ENCODE results near the gene PPP6R2.

The PPP6R2 gene

DNA sequence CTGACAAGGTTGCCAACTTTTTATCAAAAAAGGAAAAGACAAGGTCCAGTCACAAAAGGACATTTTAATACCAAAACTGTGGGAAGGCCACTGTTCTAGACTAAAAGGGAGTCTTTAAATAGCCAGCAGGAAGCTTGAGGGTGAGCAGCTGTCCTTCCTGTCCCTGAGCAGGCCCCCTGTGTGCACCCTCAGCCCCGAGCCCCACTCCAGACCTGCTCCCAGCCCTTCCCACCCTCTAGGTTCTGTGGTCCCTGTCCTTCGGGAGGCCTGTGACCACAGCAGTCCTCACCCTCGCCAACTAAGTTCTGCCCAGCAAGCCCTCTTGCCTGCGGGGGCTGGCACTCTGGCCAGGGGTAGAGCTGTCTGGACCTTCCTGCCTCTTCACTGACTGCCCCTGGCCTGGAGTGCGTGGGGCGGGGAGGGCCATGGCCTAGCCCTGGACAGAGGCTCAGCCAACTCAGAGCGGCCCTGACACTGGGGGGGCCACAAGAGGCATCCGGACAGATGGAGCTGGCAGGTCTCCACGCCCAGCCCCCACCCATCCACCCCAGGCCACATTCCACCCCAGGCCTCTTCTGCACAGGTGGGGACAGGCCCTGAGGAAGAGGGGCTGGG is 34.0 kb upstream of the PPP6R2 start:
- no peaks in the 10 kb centered on the region for H3K27me3 ChIP-seq (ENCODE audit: insufficient read depth, low read depth)
- H4K20me1 ChIP-seq (ENCODE audit: insufficient read depth): no peaks in the 10 kb centered on the region
- no peaks in the 10 kb centered on the region for H3K79me2 ChIP-seq (ENCODE audit: insufficient read depth, low read depth)
- TF ChIP-seq, protein P1, sequence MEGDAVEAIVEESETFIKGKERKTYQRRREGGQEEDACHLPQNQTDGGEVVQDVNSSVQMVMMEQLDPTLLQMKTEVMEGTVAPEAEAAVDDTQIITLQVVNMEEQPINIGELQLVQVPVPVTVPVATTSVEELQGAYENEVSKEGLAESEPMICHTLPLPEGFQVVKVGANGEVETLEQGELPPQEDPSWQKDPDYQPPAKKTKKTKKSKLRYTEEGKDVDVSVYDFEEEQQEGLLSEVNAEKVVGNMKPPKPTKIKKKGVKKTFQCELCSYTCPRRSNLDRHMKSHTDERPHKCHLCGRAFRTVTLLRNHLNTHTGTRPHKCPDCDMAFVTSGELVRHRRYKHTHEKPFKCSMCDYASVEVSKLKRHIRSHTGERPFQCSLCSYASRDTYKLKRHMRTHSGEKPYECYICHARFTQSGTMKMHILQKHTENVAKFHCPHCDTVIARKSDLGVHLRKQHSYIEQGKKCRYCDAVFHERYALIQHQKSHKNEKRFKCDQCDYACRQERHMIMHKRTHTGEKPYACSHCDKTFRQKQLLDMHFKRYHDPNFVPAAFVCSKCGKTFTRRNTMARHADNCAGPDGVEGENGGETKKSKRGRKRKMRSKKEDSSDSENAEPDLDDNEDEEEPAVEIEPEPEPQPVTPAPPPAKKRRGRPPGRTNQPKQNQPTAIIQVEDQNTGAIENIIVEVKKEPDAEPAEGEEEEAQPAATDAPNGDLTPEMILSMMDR (conservative IDR thresholded peaks at IDR 0.05; ENCODE audit: low read depth, low read length): no peak
- H2AFZ ChIP-seq (ENCODE audit: low read depth): no peak overlapping the region
- no peak overlapping the region for H3K4me3 ChIP-seq (IDR thresholded peaks at IDR 0.05; ENCODE audit: insufficient read depth, low read depth, low read length)
- no peak overlapping the region for H3K9ac ChIP-seq
- H3K4me1 ChIP-seq (ENCODE audit: low read depth, poor library complexity, severe bottlenecking): peaks cover 4% of the 10 kb centered on the region
- H3K27ac ChIP-seq: no peak overlapping the region
- no peak overlapping the region for H3K4me2 ChIP-seq
- H3K36me3 ChIP-seq (ENCODE audit: insufficient read depth): no peaks in the 10 kb centered on the region

DNA sequence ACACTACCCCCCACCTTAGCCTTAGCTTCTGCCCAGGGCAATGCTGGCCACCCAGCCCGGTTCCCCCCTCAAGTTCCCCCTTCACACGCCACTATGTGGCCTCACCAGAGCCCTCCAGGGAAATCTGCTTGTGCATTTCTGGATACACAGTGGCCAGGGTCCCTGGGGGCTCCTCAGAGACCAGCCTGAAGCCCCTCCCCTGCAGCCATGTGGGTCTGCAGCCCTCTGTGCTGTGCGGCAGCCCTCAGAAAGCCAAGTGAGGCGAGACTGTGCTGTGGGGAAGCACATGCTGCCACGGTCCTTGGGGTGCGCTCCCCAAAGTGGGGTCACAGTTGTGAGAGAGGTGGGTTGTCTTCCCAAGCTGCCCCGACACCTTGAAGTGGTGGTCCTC is 33.5 kb upstream of the PPP6R2 start:
- Histone ChIP-seq H3K4me3 (IDR thresholded peaks at IDR 0.05; ENCODE audit: insufficient read depth, low read depth, low read length) (no peak overlapping the region), H3K36me3 (ENCODE audit: insufficient read depth) (no peaks in the 10 kb centered on the region), H2AFZ (ENCODE audit: low read depth) (no peak overlapping the region), H3K4me2 (no peak overlapping the region), H3K27ac (no peak overlapping the region), H3K4me1 (ENCODE audit: low read depth, poor library complexity, severe bottlenecking) (peaks cover 7% of the 10 kb centered on the region), H3K27me3 (ENCODE audit: insufficient read depth, low read depth) (no peaks in the 10 kb centered on the region), H4K20me1 (ENCODE audit: insufficient read depth) (no peaks in the 10 kb centered on the region), H3K9ac (no peak overlapping the region), H3K79me2 (ENCODE audit: insufficient read depth, low read depth) (no peaks in the 10 kb centered on the region)
- TF ChIP-seq, protein P1 (conservative IDR thresholded peaks at IDR 0.05; ENCODE audit: low read depth, low read length): no peak

DNA sequence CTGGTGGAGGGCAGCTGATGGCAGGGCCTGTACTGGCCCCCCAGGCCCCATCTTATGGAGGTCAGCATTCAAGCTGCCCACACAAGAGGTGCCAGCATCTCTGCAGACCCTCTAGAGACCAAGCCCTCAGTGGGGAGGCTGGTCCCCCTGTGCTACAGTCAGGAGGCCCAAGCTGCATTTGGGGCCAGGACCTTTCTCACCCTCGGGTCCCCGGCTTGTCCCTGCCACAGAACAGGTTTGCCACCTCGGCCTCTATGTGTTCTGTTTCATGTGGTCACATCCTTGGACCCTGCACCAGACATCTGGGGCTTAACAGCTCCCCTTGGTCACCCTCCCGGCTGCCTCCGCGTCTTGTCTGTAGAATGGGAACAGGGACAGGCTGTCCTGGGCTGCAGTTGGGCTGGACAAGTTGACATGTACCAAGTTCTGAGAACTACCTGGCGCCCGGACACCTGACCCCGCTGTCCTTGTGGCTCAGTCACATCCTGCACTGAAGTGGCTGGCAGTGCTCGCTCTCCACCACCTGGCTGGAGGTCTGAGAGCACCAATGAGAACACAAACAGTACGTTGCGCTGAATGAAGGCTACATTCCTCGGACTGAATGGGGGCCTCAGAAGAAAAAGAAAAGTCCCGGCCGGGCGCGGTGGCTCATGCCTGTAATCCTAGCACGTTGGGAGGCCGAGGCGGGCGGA is 33.0 kb upstream of the PPP6R2 start:
- Histone ChIP-seq H3K36me3 (ENCODE audit: insufficient read depth) (no peaks in the 10 kb centered on the region), H3K27me3 (ENCODE audit: insufficient read depth, low read depth) (no peaks in the 10 kb centered on the region), H3K9ac (no peak overlapping the region), H3K4me2 (no peak overlapping the region), H3K4me1 (ENCODE audit: low read depth, poor library complexity, severe bottlenecking) (peaks cover 11% of the 10 kb centered on the region), H2AFZ (ENCODE audit: low read depth) (no peak overlapping the region), H3K79me2 (ENCODE audit: insufficient read depth, low read depth) (no peaks in the 10 kb centered on the region), H3K27ac (no peak overlapping the region), H4K20me1 (ENCODE audit: insufficient read depth) (no peaks in the 10 kb centered on the region), H3K4me3 (IDR thresholded peaks at IDR 0.05; ENCODE audit: insufficient read depth, low read depth, low read length) (no peak overlapping the region)
- TF ChIP-seq, protein P1 (conservative IDR thresholded peaks at IDR 0.05; ENCODE audit: low read depth, low read length): no peak

DNA sequence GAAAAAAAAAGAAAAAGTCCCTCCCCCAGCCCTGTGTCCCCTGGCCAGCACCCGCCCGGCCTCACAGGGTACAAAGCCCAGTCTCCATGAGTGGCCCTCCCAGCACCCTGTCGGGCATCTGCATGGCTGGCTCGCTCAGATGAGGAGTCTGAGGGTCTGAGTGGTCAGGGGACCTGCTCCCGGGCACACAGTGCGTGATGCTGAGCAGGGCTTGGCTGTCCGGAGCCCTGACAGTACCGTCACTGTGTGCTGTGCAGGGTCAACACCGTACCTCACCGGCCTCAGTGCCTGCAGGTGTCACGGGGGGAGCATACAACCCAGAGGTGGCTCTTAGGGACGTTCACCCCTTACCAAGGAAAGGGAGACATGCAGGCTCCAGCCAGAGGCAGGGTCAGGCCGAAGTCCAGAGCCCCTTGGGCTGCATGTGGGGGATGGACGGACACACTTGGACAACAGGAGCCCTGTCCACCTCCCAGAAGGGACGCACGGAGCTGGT is 32.1 kb upstream of the PPP6R2 start:
- Histone ChIP-seq H3K9ac (no peak overlapping the region), H3K27me3 (ENCODE audit: insufficient read depth, low read depth) (no peaks in the 10 kb centered on the region), H3K79me2 (ENCODE audit: insufficient read depth, low read depth) (no peaks in the 10 kb centered on the region), H4K20me1 (ENCODE audit: insufficient read depth) (no peaks in the 10 kb centered on the region), H3K36me3 (ENCODE audit: insufficient read depth) (no peaks in the 10 kb centered on the region), H3K4me1 (ENCODE audit: low read depth, poor library complexity, severe bottlenecking) (peaks cover 9% of the 10 kb centered on the region), H3K4me2 (no peak overlapping the region), H3K27ac (no peak overlapping the region), H3K4me3 (IDR thresholded peaks at IDR 0.05; ENCODE audit: insufficient read depth, low read depth, low read length) (no peak overlapping the region), H2AFZ (ENCODE audit: low read depth) (no peak overlapping the region)
- TF ChIP-seq, protein P1 (conservative IDR thresholded peaks at IDR 0.05; ENCODE audit: low read depth, low read length): no peak
